GM10847 (cell line): ENCODE data around the gene GTF3C2.

Source experiments
- POLR2A ChIP-seq: IDR thresholded peaks from 2 replicates; pipeline ENCODE4 v1.6.1; 2011; ENCODE audit not compliant: insufficient read length; ENCODE audit errors: extremely low read depth

Gene GTF3C2

GRCh38 chr2:27351802-27352598 lies 4.6 kb downstream of the GTF3C2 start:
- TF ChIP-seq POLR2A: no peak

GRCh38 chr2:27350106-27350693 lies 6.4 kb downstream of the GTF3C2 start:
- TF ChIP-seq POLR2A: no peak

- no peak for TF ChIP-seq POLR2A
Observed at GRCh38 chr2:27347641-27348040, 8.9 kb downstream of the GTF3C2 start.

GRCh38 chr2:27336173-27336572 lies 20.4 kb downstream of the GTF3C2 start:
- no peak for TF ChIP-seq POLR2A

GRCh38 chr2:27335311-27335710 lies 21.3 kb downstream of the GTF3C2 start:
- TF ChIP-seq POLR2A: no peak

GRCh38 chr2:27324720-27325119 lies 31.8 kb downstream of the GTF3C2 start:
- no peak for TF ChIP-seq POLR2A

GRCh38 chr2:27323596-27324285 lies 32.8 kb downstream of the GTF3C2 start:
- no peak for TF ChIP-seq POLR2A

GRCh38 chr2:27322766-27323595 lies 33.6 kb downstream of the GTF3C2 start, which contains the start of gene MPV17:
MPV17 (minus strand) TSS chr2:27323097; CDS start chr2:27322517, 580 bp downstream.
- peak; percentile 81 for TF ChIP-seq POLR2A

- no peak for TF ChIP-seq POLR2A
Observed at GRCh38 chr2:27322301-27322765, 34.2 kb downstream of the GTF3C2 start.

GRCh38 chr2:27320958-27321543 lies 35.5 kb downstream of the GTF3C2 start:
- no peak for TF ChIP-seq POLR2A

- no peak for TF ChIP-seq POLR2A
Observed at GRCh38 chr2:27316655-27317412, 39.7 kb downstream of the GTF3C2 start.

- TF ChIP-seq POLR2A: no peak
Observed at GRCh38 chr2:27315122-27315521, 41.4 kb downstream of the GTF3C2 start.

- TF ChIP-seq POLR2A: no peak
Observed at GRCh38 chr2:27314709-27315108, 41.9 kb downstream of the GTF3C2 start.

GRCh38 chr2:27313882-27314645 lies 42.5 kb downstream of the GTF3C2 start:
- TF ChIP-seq POLR2A: no peak

GRCh38 chr2:27312152-27312551 lies 44.4 kb downstream of the GTF3C2 start:
- TF ChIP-seq POLR2A: no peak
